Endodermal cell (in vitro differentiated cells): ENCODE results near the gene BCDIN3D. TPM values are rescaled to one million over a fixed set of nuclear protein-coding genes. Genes with fewer than 3 reads are reported as not detected.

Experiments used
- DNase-seq: peaks from one replicate; pipeline ENCODE4 v3.0.0-alpha.2; 2017
- H3K27ac ChIP-seq: 2 replicates; pipeline ENCODE4 v1.5.1; 2013; ENCODE audit warnings: mild to moderate bottlenecking, low read depth, low read length, moderate library complexity
- H3K27me3 ChIP-seq: 2 replicates; pipeline ENCODE4 v1.6.1; 2013; ENCODE audit warnings: mild to moderate bottlenecking, low read length, moderate library complexity; ENCODE audit not compliant: insufficient read depth, control insufficient read depth, poor library complexity, severe bottlenecking
- H3K36me3 ChIP-seq: 2 replicates; pipeline ENCODE4 v1.7.0; 2013; ENCODE audit warnings: mild to moderate bottlenecking, low read length, moderate library complexity; ENCODE audit not compliant: control insufficient read depth, insufficient read depth
- H3K4me1 ChIP-seq: one replicate; pipeline ENCODE4 v1.7.0; 2013; ENCODE audit warnings: low read length; ENCODE audit not compliant: control insufficient read depth, insufficient read depth
- H3K4me3 ChIP-seq: 2 replicates; pipeline ENCODE4 v1.5.1; 2013; ENCODE audit warnings: mild to moderate bottlenecking, low read length, moderate library complexity
- H3K9ac ChIP-seq: 2 replicates; pipeline ENCODE4 v1.6.1; 2013; ENCODE audit warnings: mild to moderate bottlenecking, low read length, moderate library complexity; ENCODE audit not compliant: poor library complexity, severe bottlenecking; ENCODE audit errors: extremely low read depth
- H3K9me3 ChIP-seq: 2 replicates; pipeline ENCODE4 v1.6.1; 2013; ENCODE audit warnings: mild to moderate bottlenecking, low read length, moderate library complexity; ENCODE audit not compliant: control insufficient read depth
- H3K27ac Mint-ChIP-seq: 2 replicates; pipeline ENCODE4 v1.8.0; 2020; ENCODE audit warnings: mixed read lengths
- H3K27me3 Mint-ChIP-seq: 2 replicates; pipeline ENCODE4 v1.8.0; 2021; ENCODE audit warnings: mild to moderate bottlenecking, mixed read lengths; ENCODE audit not compliant: insufficient read depth
- H3K36me3 Mint-ChIP-seq: 2 replicates; pipeline ENCODE4 v1.8.0; 2020; ENCODE audit warnings: low read depth, mixed read lengths
- H3K4me1 Mint-ChIP-seq: 2 replicates; pipeline ENCODE4 v1.8.0; 2020; ENCODE audit warnings: mixed read lengths
- H3K4me3 Mint-ChIP-seq: 2 replicates; pipeline ENCODE4 v1.8.0; 2020; ENCODE audit warnings: mild to moderate bottlenecking, moderate library complexity, mixed read lengths
- H3K9me3 Mint-ChIP-seq: 2 replicates; pipeline ENCODE4 v1.8.0; 2020; ENCODE audit warnings: mild to moderate bottlenecking, mixed read lengths
- CTCF ChIP-seq: fragments of 200-600 bp; sonication (generic); conservative IDR thresholded peaks from 2 replicates; pipeline ENCODE4 v1.5.0; 2021; ENCODE audit warnings: antibody characterized with exemption, mild to moderate bottlenecking
- WGBS, 2 experiments: methylation state at CpG; one replicate each; pipeline versions ENCODE4 v1.1.5 to v1.1.7; 2013; ENCODE audit warnings: missing lambda C conversion rate in 2 of 2, mixed read lengths in 1 of 2; ENCODE audit not compliant: insufficient coverage in 1 of 2, insufficient read length in 1 of 2; 5-methylcytosine and 5-hydroxymethylcytosine counted together
- total RNA-seq, 2 donors: library from RNA; stranded (reverse); fragmentation: NEBNext Ultra II Directional in 1 of 2; extraction: Animal tissue kit (Norgen Biotek cat#: 25700) in 1 of 2; gene quantifications; 2 replicates in 1 of 2; 3 replicates in 1 of 2; pipeline ENCODE4 v1.2.1, GENCODE V29; 2021

Gene BCDIN3D
- total RNA-seq, 2 donors from 2014 or later: 2.8 to 3.8 TPM

GRCh38 chr12:49809906-49810389 lies 33.0 kb downstream of the BCDIN3D start:
- H3K9me3 ChIP-seq: no peaks in the 10 kb centered on the region
- H3K27ac ChIP-seq: peak overlapping the region; percentile 98
- WGBS, 2 experiments: 65 to 74% methylated on average over 4 to 6 of the region's 9 CpGs
- peak; percentile 66 for DNase-seq
- no peaks in the 10 kb centered on the region for H3K27me3 ChIP-seq
- no peak for TF ChIP-seq CTCF
- no peaks in the 10 kb centered on the region for H3K4me1 ChIP-seq
- peaks cover 21% of the 10 kb centered on the region for H3K36me3 Mint-ChIP-seq
- H3K36me3 ChIP-seq: peaks cover 3% of the 10 kb centered on the region
- H3K27ac Mint-ChIP-seq: peak overlapping the region; percentile 85
- H3K4me3 Mint-ChIP-seq: no peak overlapping the region
- H3K4me1 Mint-ChIP-seq: peaks cover 24% of the 10 kb centered on the region
- H3K4me3 ChIP-seq: no peak overlapping the region
- H3K9ac ChIP-seq: no peak overlapping the region
- H3K27me3 Mint-ChIP-seq: no peaks in the 10 kb centered on the region
- H3K9me3 Mint-ChIP-seq: no peaks in the 10 kb centered on the region

GRCh38 chr12:49809381-49809905 lies 33.5 kb downstream of the BCDIN3D start:
- peak; percentile 63 for DNase-seq
- H3K4me1 ChIP-seq: no peaks in the 10 kb centered on the region
- TF ChIP-seq CTCF: no peak
- no peak overlapping the region for H3K4me3 Mint-ChIP-seq
- H3K27ac Mint-ChIP-seq: peak overlapping the region; percentile 85
- H3K4me1 Mint-ChIP-seq: peaks cover 28% of the 10 kb centered on the region
- no peaks in the 10 kb centered on the region for H3K9me3 Mint-ChIP-seq
- H3K4me3 ChIP-seq: no peak overlapping the region
- 90% methylated on average over 4 of the region's 4 CpGs; no CpG with 5 or more reads in 1 of the 2 experiments for WGBS, 2 experiments
- no peaks in the 10 kb centered on the region for H3K27me3 Mint-ChIP-seq
- no peaks in the 10 kb centered on the region for H3K9me3 ChIP-seq
- H3K9ac ChIP-seq: no peak overlapping the region
- peaks cover 3% of the 10 kb centered on the region for H3K36me3 ChIP-seq
- no peaks in the 10 kb centered on the region for H3K27me3 ChIP-seq
- H3K36me3 Mint-ChIP-seq: peaks cover 17% of the 10 kb centered on the region
- peak overlapping the region; percentile 98 for H3K27ac ChIP-seq

- Mint-ChIP-seq H3K9me3 (no peaks in the 10 kb centered on the region), H3K36me3 (peaks cover 16% of the 10 kb centered on the region), H3K4me3 (no peak overlapping the region), H3K27ac (no peak overlapping the region), H3K4me1 (peaks cover 33% of the 10 kb centered on the region), H3K27me3 (no peaks in the 10 kb centered on the region)
- peaks cover 3% of the 10 kb centered on the region for H3K4me1 ChIP-seq
- peaks cover 3% of the 10 kb centered on the region for H3K36me3 ChIP-seq
- DNase-seq: peak; percentile 55
- 58 to 79% methylated on average over 4 to 14 of the region's 14 CpGs for WGBS, 2 experiments
- no peak overlapping the region for H3K9ac ChIP-seq
- no peaks in the 10 kb centered on the region for H3K9me3 ChIP-seq
- no peak overlapping the region for H3K4me3 ChIP-seq
- no peak for TF ChIP-seq CTCF
- H3K27ac ChIP-seq: peak overlapping the region; percentile 98
- no peaks in the 10 kb centered on the region for H3K27me3 ChIP-seq
Observed at GRCh38 chr12:49808686-49809380, 34.1 kb downstream of the BCDIN3D start.
